Stimulated activated CD4-positive, alpha-beta T cell treated with anti-CD3 and anti-CD28 coated beads, Interleukin-12 subunit alpha, Interleukin-12 subunit beta, amount 100 ng/mL, for 24 hours (primary cell): Measurements from ENCODE around the gene USP48.

ENCODE experiments used
- DNase-seq, 2 experiments: peaks; one replicate each; pipeline ENCODE4 v3.0.0-alpha.2; 2020; ENCODE audit warnings: low read depth in 2 of 2

The USP48 gene

DNA sequence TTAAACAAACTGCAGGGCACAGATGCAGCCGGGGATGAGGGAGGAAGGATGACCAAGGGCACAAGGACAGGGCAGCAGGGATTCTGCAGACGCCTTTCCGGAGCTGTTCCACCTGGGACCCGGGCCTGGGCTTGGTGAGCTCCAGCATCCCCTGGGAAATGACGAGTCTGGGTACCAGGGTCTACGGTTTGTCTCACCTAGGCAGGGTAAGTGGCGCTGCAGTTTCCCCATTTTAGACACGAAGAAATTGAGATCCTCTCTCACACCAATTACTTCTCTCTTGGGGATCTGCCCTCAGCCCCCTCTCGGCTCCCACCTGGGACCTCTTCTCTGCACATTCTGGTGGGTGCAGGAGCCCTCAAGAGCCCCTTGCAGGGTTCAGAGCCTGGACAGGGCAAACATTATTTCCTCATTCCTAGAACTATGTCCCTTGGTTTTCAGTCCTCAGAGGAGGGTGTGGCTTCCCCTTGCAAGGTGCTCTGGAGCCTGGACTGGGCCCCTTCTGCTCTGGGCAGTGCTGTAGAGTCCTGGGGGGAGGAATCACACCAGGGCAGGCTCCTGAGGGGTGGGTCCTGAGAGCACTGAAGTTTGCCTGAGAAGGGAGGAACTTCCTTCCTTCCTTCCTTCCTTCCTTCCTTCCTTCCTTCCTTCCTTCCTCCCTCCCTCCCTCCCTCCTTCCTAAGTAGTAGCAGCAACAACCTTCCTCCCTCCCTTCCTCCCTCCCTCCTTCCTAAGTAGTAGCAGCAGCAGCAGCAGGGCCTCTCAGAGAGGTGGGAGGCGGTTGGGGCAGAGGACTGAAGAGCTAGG lies 129.8 kb downstream of the USP48 start:
- DNase-seq: no peak

DNA sequence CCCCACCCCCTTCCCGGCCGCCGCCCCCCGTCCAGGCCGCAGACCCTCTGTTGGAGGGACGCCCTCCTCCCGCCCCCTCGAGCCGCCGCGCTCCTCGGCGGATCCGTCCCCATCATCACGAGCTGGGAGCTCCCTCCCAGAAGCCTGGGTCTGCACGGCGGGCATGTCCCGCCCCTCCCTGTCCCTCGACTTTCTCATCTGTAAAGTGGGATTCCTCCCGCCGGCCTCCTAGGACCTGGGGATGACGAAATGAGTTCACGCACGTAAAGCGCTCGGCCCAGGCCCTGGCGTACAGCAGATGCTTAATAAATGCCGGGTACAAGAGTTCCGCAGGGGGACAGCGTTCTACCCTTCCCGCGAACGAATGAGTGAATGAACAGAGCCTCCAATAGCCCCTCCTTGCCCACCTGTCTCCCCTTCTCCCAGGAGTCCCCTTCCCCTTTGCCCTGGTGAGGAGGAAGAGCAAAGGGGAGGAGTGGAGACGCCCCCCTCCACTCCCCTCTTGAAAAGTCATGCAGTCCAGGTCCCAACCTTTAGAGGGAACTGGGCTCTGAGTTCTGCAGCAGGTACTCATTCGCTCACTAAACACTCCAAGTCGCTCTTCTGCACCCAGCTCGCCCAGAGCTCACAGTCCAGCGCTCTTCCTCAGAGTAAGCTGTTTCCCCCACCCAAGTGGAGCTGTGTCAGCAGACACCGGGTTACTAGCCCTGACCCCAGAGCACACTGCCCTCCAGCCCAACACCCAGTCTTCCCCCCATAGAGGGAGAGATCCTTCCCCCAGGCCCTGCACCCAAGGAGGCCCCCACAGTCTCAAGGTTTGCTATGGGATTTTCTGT lies 130.6 kb downstream of the USP48 start:
- DNase-seq: no peak

- peak in 1 of 2 experiments; percentile 27 for DNase-seq
Observed at GRCh38 chr1:21651214-21652042, 131.5 kb downstream of the USP48 start.

- no peak for DNase-seq
Observed at GRCh38 chr1:21650400-21650799, 132.5 kb downstream of the USP48 start.

DNA sequence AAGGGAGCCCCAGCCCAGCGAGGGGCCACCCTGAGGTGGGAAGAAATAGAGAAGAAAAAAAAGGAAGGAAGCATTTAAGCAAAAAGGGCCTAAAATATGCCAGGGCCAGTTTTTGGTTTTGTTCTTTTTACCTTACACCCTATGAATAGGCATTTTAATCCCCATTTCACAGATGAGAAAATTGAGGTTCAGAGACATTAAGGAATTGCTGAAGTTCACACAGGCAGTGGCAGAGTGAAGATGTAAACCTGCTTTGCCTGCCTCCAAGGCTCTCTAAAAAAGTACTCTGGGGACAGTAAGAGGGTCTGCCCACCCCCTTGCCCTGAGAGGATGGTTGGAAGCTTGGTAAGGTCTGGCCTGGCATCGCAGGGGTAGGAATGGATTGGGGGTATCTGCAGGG lies 133.6 kb downstream of the USP48 start:
- DNase-seq: no peak

- DNase-seq: no peak
Observed at GRCh38 chr1:21648791-21649190, 134.2 kb downstream of the USP48 start.

DNA sequence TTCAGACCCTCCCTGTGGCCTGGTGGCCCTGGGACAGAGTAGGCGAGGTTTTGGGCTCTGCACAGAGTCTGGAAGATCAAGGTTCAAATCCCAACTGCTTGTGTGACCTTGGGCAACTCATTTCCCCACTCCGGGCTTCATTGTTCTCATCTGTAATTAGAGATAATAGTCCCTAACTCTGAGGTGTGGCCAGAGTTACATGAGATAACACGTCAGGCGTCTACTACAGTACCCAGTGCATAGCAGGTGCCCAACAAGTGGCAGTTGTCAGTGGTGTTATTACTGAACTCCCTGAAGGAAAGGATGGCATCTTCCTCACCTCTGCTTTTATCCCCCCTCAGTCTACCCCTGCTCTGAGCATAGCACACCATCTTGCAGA lies 134.6 kb downstream of the USP48 start:
- no peak for DNase-seq

- peak in 1 of 2 experiments; percentile 32 for DNase-seq
Observed at GRCh38 chr1:21647431-21648351, 135.3 kb downstream of the USP48 start.

GRCh38 chr1:21645550-21645949 lies 137.4 kb downstream of the USP48 start:
- no peak for DNase-seq

DNA sequence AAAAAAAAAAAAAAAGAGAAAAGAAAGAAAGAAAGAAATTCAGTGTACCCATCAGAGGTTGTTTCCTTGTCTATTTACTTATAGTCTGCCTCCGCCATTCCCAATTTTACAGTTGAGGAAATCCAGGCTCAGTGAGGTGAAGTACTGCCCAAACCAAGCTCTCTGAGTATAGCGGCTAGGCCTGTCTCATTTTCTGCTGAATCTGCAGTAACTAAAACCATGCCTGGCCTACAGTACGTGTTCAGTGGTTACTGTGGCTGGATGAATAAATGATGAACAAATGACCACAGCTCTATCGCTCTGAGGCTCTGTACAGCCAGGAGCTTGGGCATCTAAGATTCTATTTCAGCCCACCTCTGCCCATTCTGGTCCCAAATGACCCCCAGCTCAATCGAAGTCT lies 138.0 kb downstream of the USP48 start:
- DNase-seq: no peak

DNA sequence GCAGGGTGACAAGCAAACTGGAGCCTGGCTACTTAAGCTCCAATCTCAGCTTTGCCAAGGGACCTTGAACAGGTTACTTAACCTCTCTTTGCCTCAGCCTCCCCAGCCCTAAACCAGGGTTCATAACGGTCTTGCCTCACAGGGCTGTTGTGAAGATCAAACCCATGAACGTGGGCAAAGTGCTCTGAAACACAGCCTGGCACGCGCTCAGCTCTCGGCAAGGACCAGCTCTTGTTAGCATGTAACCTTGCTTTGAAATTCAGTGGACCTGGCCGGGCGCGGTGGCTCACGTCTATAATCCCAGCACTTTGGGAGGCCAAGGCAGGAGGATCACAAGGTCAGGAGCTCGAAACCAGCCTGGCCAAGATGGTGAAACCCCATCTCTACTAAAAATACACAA lies 138.6 kb downstream of the USP48 start:
- DNase-seq: no peak

- no peak for DNase-seq
Observed at GRCh38 chr1:21643624-21644023, 139.3 kb downstream of the USP48 start.

- DNase-seq: no peak
Observed at GRCh38 chr1:21641967-21642739, 140.8 kb downstream of the USP48 start.

GRCh38 chr1:21641537-21641936 lies 141.4 kb downstream of the USP48 start:
- DNase-seq: no peak

GRCh38 chr1:21641076-21641475 lies 141.9 kb downstream of the USP48 start:
- DNase-seq: no peak

- no peak for DNase-seq
Observed at GRCh38 chr1:21640653-21641052, 142.3 kb downstream of the USP48 start.

DNA sequence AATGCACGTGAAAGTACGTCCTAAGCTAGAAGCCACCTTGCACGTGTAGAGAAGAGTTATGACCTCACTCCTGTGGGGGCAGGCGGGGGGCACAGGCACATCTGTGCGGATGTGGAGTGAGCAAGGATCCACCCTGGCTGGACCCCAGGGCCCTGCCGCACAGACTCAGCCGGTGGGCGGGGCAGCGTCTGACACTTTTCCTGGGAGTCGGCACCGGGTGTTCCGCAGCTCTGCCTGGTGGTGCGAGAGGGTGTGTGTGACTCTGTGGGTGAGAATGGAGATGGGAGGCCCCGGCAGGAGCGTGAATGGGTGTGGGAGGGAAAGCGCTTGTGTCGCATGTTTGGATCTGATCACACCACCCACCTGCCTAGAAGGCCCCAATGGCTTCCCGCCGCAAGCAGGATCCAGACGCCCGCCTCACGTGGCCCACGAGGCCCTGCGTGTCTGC lies 143.3 kb downstream of the USP48 start:
- no peak for DNase-seq

- DNase-seq: no peak
Observed at GRCh38 chr1:21638531-21639341, 144.2 kb downstream of the USP48 start.

- no peak for DNase-seq
Observed at GRCh38 chr1:21637514-21637913, 145.4 kb downstream of the USP48 start.
